ENCODE measurements around the gene ADGRE3. TPM values are rescaled to one million over a fixed set of nuclear protein-coding genes. Genes with fewer than 3 reads are reported as not detected.

Gene ADGRE3

Small RNAs within 50 kb of the gene (small RNA-seq; reads per million reads assigned to genes)
- gene AC022149.2 (ENCODE audit: insufficient read depth): not detected
- not detected for gene RN7SL842P (ENCODE audit: insufficient read depth)

All from mesendoderm (in vitro differentiated cells).